Hematopoietic multipotent progenitor cell treated with erythropoietin and hydrocortisone succinate and interleukin-3 and kit ligand, for 8 days (in vitro differentiated cells): Measurements from ENCODE around the gene UBE2D2.

Experiments used
- DNase-seq: peaks from one replicate; pipeline ENCODE4 v3.0.0-alpha.2; 2015

The UBE2D2 gene

GRCh38 chr5:139636975-139637408 lies 75.9 kb downstream of the UBE2D2 start:
- DNase-seq: peak; percentile 72

- DNase-seq: peak; percentile 91
These were observed 76.4 kb downstream of the UBE2D2 start for GRCh38 chr5:139637438-139638089.

- DNase-seq: peak; percentile 79
These were observed 77.1 kb downstream of the UBE2D2 start for GRCh38 chr5:139638090-139638735.

GRCh38 chr5:139638736-139639618 lies 77.8 kb downstream of the UBE2D2 start:
- no peak for DNase-seq

GRCh38 chr5:139639619-139640380 lies 78.7 kb downstream of the UBE2D2 start:
- DNase-seq: peak; percentile 27

- no peak for DNase-seq
These were observed 79.4 kb downstream of the UBE2D2 start for GRCh38 chr5:139640421-139641115.

- DNase-seq: no peak
These were observed 80.3 kb downstream of the UBE2D2 start for GRCh38 chr5:139641116-139642080.

- no peak for DNase-seq
These were observed 81.1 kb downstream of the UBE2D2 start for GRCh38 chr5:139642213-139642612.

GRCh38 chr5:139642891-139643871 lies 82.0 kb downstream of the UBE2D2 start:
- peak; percentile 29 for DNase-seq

GRCh38 chr5:139644001-139644456 lies 82.9 kb downstream of the UBE2D2 start:
- no peak for DNase-seq

- no peak for DNase-seq
These were observed 83.7 kb downstream of the UBE2D2 start for GRCh38 chr5:139644646-139645429.

- peak; percentile 67 for DNase-seq
These were observed 84.3 kb downstream of the UBE2D2 start for GRCh38 chr5:139645430-139645871.

- DNase-seq: no peak
These were observed 85.0 kb downstream of the UBE2D2 start for GRCh38 chr5:139646111-139646510.

GRCh38 chr5:139646912-139647505 lies 85.9 kb downstream of the UBE2D2 start:
- peak; percentile 63 for DNase-seq

GRCh38 chr5:139647506-139648204 lies 86.5 kb downstream of the UBE2D2 start:
- DNase-seq: no peak

- DNase-seq: peak; percentile 74
These were observed 87.3 kb downstream of the UBE2D2 start, which contains the start of gene CXXC5 for GRCh38 chr5:139648205-139649081. Gene CXXC5, plus strand, starts transcription at chr5:139648349. Its CDS starts 32,175 bp downstream, at chr5:139680524.
